Smooth muscle cell of the pulmonary artery (primary cell): ENCODE measurements around the gene TMEM183A. TPM values are rescaled to one million over a fixed set of nuclear protein-coding genes. Genes with fewer than 3 reads are reported as not detected.

Experiments
- total RNA-seq: library from RNA; depleted of rRNA; stranded (reverse); fragments of >200 nt; gene quantifications from 2 replicates; pipeline ENCODE4 v1.2.3, GENCODE V29; 2014

Gene TMEM183A
- 72.2 and 81.8 TPM in 2 replicates for total RNA-seq

GRCh38 chr1:203006948-203007871 lies at the start of gene TMEM183A:
Gene TMEM183A (plus strand): TSS chr1:203007374. CDS start chr1:203007466, 92 bp downstream.

GRCh38 chr1:202957733-202958543 lies 49.2 kb upstream of the TMEM183A start, which contains the start of gene ADIPOR1:
Gene ADIPOR1 (minus strand): TSS chr1:202958312. CDS start chr1:202951070, 7,242 bp downstream.

GRCh38 chr1:203026031-203026665 lies 19.0 kb downstream of the TMEM183A start, which contains the start of gene PPFIA4:
Gene PPFIA4 (plus strand): TSS chr1:203026491. CDS start chr1:203039009, 12,518 bp downstream.

Other genes with a start within 250 kb of the TMEM183A start
- 99.0 and 121 TPM in 2 replicates for gene KDM5B, start 199.0 kb upstream of the TMEM183A start, total RNA-seq
- gene PCAT6, start 196.4 kb upstream of the TMEM183A start, total RNA-seq = 0.85 and 1.7 TPM in 2 replicates
- gene RABIF, start 118.2 kb upstream of the TMEM183A start, total RNA-seq = 4.9 and 5.8 TPM in 2 replicates
- 30.2 and 36.0 TPM in 2 replicates for gene KLHL12, start 80.1 kb upstream of the TMEM183A start, total RNA-seq
- gene ADIPOR1, start 49.1 kb upstream of the TMEM183A start, total RNA-seq = 134 and 155 TPM in 2 replicates
- gene CYB5R1, start 40.1 kb upstream of the TMEM183A start, total RNA-seq = 62.8 and 77.8 TPM in 2 replicates
- gene PPFIA4, start 19.1 kb downstream of the TMEM183A start, total RNA-seq = 32.2 and 39.6 TPM in 2 replicates
- not detected in 2 replicates for gene MYOG, start 78.6 kb downstream of the TMEM183A start, total RNA-seq
- gene ADORA1, start 120.4 kb downstream of the TMEM183A start, total RNA-seq = 0.65 and 0.96 TPM in 2 replicates
- gene MYBPH, start 168.5 kb downstream of the TMEM183A start, total RNA-seq = 0.07 TPM in 1 of 2 replicates, not detected in the other
- 0.39 and 1.1 TPM in 2 replicates for gene CHI3L1, start 179.3 kb downstream of the TMEM183A start, total RNA-seq
- 0.13 TPM in 1 of 2 replicates, not detected in the other for gene CHIT1, start 222.3 kb downstream of the TMEM183A start, total RNA-seq